HepG2 (cell line): ENCODE data around the gene USP2. TPM values are rescaled to one million over a fixed set of nuclear protein-coding genes. Genes with fewer than 3 reads are reported as not detected.
A peak's percentile ranks its signal among the peaks of the same experiment; 100 is the strongest.

Experiments
- BCL6 ChIP-seq: IDR thresholded peaks from 2 replicates; pipeline ENCODE4 v1.6.1; 2016; ENCODE audit warnings: missing genetic modification reagents, missing compliant biosample characterization
- BHLHE40 ChIP-seq: IDR thresholded peaks from 2 replicates; pipeline ENCODE4 v1.6.1; 2011; ENCODE audit warnings: low read length, improper control_type of control experiment
- EED ChIP-seq: sonication (generic); formaldehyde crosslinking; IDR thresholded peaks from 2 replicates; pipeline ENCODE4 v1.5.0; 2020; ENCODE audit warnings: mild to moderate bottlenecking, missing genetic modification reagents
- ISX ChIP-seq: sonication (generic); formaldehyde crosslinking; conservative IDR thresholded peaks from 2 replicates; pipeline ENCODE4 v1.5.0; 2020; ENCODE audit warnings: missing genetic modification reagents
- MAFG ChIP-seq: sonication (generic); formaldehyde crosslinking; IDR thresholded peaks from 2 replicates; pipeline ENCODE4 v1.5.1; 2020; ENCODE audit warnings: mild to moderate bottlenecking, missing genetic modification reagents
- MATR3 ChIP-seq: sonication (generic); formaldehyde crosslinking; IDR thresholded peaks from 2 replicates; pipeline ENCODE4 v1.4.0; 2020; ENCODE audit warnings: missing genetic modification reagents
- NR2F2 ChIP-seq: IDR thresholded peaks from 2 replicates; pipeline ENCODE4 v1.6.1; 2012; ENCODE audit warnings: low read depth, inconsistent platforms, borderline replicate concordance
- NR3C1 ChIP-seq: sonication (generic); formaldehyde crosslinking; IDR thresholded peaks from 2 replicates; pipeline ENCODE4 v1.4.0; 2020; ENCODE audit warnings: missing genetic modification reagents
- RCOR2 ChIP-seq: IDR thresholded peaks from 2 replicates; pipeline ENCODE4 v1.6.1; 2016; ENCODE audit warnings: missing biosample characterization, missing genetic modification reagents
- RORA ChIP-seq: sonication (generic); formaldehyde crosslinking; IDR thresholded peaks from 2 replicates; pipeline ENCODE4 v1.5.0; 2020; ENCODE audit warnings: mild to moderate bottlenecking, missing genetic modification reagents, moderate library complexity
- SMC3 ChIP-seq: IDR thresholded peaks from 2 replicates; pipeline ENCODE4 v1.6.1; 2011; ENCODE audit warnings: low read length, improper control_type of control experiment
- THAP11 ChIP-seq: IDR thresholded peaks from 2 replicates; pipeline ENCODE4 v1.6.1; 2016; ENCODE audit warnings: missing biosample characterization, missing genetic modification reagents
- XBP1 ChIP-seq: sonication (generic); formaldehyde crosslinking; IDR thresholded peaks from 2 replicates; pipeline ENCODE4 v1.5.0; 2020; ENCODE audit warnings: missing genetic modification reagents
- XRCC5 ChIP-seq: fragments of 200-400 bp; formaldehyde crosslinking; optimal IDR thresholded peaks from 2 replicates; pipeline ENCODE3; 2017; ENCODE audit warnings: mild to moderate bottlenecking, low read length
- ZEB1 ChIP-seq: IDR thresholded peaks from 2 replicates; pipeline ENCODE4 v1.6.1; 2012; ENCODE audit warnings: mild to moderate bottlenecking, low read depth, inconsistent platforms; ENCODE audit not compliant: insufficient replicate concordance
- ZFY ChIP-seq: sonication (generic); formaldehyde crosslinking; IDR thresholded peaks from 2 replicates; pipeline ENCODE4 v1.4.0; 2020; ENCODE audit warnings: missing genetic modification reagents
- ZNF672 ChIP-seq: sonication (generic); formaldehyde crosslinking; IDR thresholded peaks from 2 replicates; pipeline ENCODE4 v1.8.1; 2022; ENCODE audit warnings: missing genetic modification reagents
- ZNF775 ChIP-seq: sonication (generic); formaldehyde crosslinking; IDR thresholded peaks from 2 replicates; pipeline ENCODE4 v1.4.0; 2020; ENCODE audit warnings: missing genetic modification reagents, mild to moderate bottlenecking, moderate library complexity, borderline replicate concordance
- ZNF776 ChIP-seq: sonication (generic); formaldehyde crosslinking; IDR thresholded peaks from 2 replicates; pipeline ENCODE4 v1.4.0; 2020; ENCODE audit warnings: mild to moderate bottlenecking, missing genetic modification reagents
- polyA plus RNA-seq, 8 experiments: library from polyadenylated mRNA; depleted of rRNA in 3 of 8; stranded (reverse) in 7 of 8; unstranded in 1 of 8; fragments of >200 nt; fragmentation: Illumina TruSeq in 4 of 8; extraction: Trizol in 4 of 8; gene quantifications; 2 replicates each; pipeline versions ENCODE4 v1.2.1 to v1.2.3, GENCODE V29; 2011 to 2016; ENCODE audit warnings: low read depth in 4 of 8, missing spikeins in 1 of 8, mixed read lengths in 1 of 8; ENCODE audit not compliant: insufficient read depth in 1 of 8
- total RNA-seq, 5 experiments: library from RNA; depleted of rRNA; stranded (reverse); fragments of >200 nt; fragmentation: Illumina TruSeq; extraction: Trizol; gene quantifications; 2 replicates each; pipeline ENCODE4 v1.2.3, GENCODE V29; 2016; ENCODE audit warnings: low read depth in 1 of 5
- TF ChIP-seq, protein P1 (sequence below): IDR thresholded peaks from 2 replicates; pipeline ENCODE4 v1.6.1; 2016; ENCODE audit warnings: missing compliant biosample characterization, missing genetic modification reagents, borderline replicate concordance
- TF ChIP-seq, protein P2 (sequence below): sonication (generic); formaldehyde crosslinking; IDR thresholded peaks from 2 replicates; pipeline ENCODE4 v1.9.0; 2021; ENCODE audit warnings: missing genetic modification reagents, mild to moderate bottlenecking, borderline replicate concordance
- TF ChIP-seq, protein P3 (sequence below): sonication (generic); formaldehyde crosslinking; IDR thresholded peaks from 2 replicates; pipeline ENCODE4 v1.5.0; 2020; ENCODE audit warnings: missing genetic modification reagents
- TF ChIP-seq, protein P4 (sequence below): sonication (generic); formaldehyde crosslinking; IDR thresholded peaks from 2 replicates; pipeline ENCODE4 v1.5.1; 2020; ENCODE audit warnings: missing genetic modification reagents, mild to moderate bottlenecking, borderline replicate concordance
- TF ChIP-seq, protein P5 (sequence below): sonication (generic); formaldehyde crosslinking; IDR thresholded peaks from 2 replicates; pipeline ENCODE4 v1.5.1; 2020; ENCODE audit warnings: mild to moderate bottlenecking, moderate library complexity, missing genetic modification reagents
- TF ChIP-seq, protein P6 (sequence below): sonication (generic); formaldehyde crosslinking; IDR thresholded peaks from 2 replicates; pipeline ENCODE4 v1.8.1; 2023; ENCODE audit warnings: missing genetic modification reagents, mild to moderate bottlenecking, borderline replicate concordance

USP2 gene
- total and polyA plus RNA-seq, 2 of the 13 experiments (the other 11 are each of a cell fraction or from before 2014, with no cell fraction given) = 2.5 to 6.0 TPM

DNA sequence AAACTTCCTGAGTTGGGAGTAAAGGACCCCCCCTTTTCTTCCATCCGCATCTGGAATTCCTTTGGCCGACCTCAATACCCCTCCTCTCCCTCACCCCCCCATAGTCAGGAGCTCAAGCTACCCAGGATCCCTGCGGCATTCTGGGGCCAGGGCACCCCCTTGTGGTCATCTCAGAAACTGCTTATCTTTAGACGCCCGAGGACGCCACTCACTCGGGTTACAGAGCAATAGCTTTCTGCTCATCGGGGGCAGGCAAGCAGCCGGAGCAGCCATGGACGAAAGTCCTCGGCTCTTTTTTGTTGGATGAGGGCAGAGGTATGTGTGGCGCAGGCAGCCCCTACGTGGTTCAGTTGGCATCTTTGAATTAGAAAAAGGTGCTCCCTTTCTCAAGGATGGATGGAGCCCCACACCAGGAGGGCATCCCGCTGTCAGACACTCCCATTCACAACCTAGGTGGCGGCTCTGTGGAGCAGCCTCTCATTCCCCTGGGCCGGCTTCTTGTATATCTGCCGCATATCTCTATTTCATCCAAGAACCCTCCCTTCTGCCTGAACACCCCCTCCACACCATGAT is 43.1 kb downstream of the USP2 start (continued):
- TF ChIP-seq, protein P1, sequence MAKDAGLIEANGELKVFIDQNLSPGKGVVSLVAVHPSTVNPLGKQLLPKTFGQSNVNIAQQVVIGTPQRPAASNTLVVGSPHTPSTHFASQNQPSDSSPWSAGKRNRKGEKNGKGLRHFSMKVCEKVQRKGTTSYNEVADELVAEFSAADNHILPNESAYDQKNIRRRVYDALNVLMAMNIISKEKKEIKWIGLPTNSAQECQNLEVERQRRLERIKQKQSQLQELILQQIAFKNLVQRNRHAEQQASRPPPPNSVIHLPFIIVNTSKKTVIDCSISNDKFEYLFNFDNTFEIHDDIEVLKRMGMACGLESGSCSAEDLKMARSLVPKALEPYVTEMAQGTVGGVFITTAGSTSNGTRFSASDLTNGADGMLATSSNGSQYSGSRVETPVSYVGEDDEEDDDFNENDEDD (CRISPR knock-in tag) = no peak
- TF ChIP-seq BHLHE40 = no peak
- TF ChIP-seq NR3C1 (CRISPR knock-in tag) = no peak
- TF ChIP-seq, protein P2, sequence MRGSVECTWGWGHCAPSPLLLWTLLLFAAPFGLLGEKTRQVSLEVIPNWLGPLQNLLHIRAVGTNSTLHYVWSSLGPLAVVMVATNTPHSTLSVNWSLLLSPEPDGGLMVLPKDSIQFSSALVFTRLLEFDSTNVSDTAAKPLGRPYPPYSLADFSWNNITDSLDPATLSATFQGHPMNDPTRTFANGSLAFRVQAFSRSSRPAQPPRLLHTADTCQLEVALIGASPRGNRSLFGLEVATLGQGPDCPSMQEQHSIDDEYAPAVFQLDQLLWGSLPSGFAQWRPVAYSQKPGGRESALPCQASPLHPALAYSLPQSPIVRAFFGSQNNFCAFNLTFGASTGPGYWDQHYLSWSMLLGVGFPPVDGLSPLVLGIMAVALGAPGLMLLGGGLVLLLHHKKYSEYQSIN (CRISPR knock-in tag) = no peak
- no peak for TF ChIP-seq RORA (CRISPR knock-in tag)
- TF ChIP-seq, protein P3, sequence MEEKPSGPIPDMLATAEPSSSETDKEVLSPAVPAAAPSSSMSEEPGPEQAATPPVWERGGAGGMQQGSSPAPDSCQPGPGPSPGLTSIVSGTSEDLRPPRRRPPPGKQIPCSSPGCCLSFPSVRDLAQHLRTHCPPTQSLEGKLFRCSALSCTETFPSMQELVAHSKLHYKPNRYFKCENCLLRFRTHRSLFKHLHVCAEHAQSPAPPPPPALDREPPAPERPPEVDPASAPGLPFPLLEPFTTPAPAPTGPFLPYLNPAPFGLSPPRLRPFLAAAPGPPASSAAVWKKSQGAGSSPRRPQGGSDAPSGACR = no peak
- no peak for TF ChIP-seq ZEB1
- no peak for TF ChIP-seq EED
- TF ChIP-seq RCOR2 (CRISPR knock-in tag) = no peak
- TF ChIP-seq THAP11 (CRISPR knock-in tag) = 0 out of 2 replicates have a peak, but pooled peaks have one; percentile 18
- TF ChIP-seq XRCC5 = peak; percentile 85
- no peak for TF ChIP-seq ZNF776 (CRISPR knock-in tag)
- peak; percentile 76 for TF ChIP-seq SMC3
- TF ChIP-seq NR2F2 = no peak
- TF ChIP-seq, protein P4, sequence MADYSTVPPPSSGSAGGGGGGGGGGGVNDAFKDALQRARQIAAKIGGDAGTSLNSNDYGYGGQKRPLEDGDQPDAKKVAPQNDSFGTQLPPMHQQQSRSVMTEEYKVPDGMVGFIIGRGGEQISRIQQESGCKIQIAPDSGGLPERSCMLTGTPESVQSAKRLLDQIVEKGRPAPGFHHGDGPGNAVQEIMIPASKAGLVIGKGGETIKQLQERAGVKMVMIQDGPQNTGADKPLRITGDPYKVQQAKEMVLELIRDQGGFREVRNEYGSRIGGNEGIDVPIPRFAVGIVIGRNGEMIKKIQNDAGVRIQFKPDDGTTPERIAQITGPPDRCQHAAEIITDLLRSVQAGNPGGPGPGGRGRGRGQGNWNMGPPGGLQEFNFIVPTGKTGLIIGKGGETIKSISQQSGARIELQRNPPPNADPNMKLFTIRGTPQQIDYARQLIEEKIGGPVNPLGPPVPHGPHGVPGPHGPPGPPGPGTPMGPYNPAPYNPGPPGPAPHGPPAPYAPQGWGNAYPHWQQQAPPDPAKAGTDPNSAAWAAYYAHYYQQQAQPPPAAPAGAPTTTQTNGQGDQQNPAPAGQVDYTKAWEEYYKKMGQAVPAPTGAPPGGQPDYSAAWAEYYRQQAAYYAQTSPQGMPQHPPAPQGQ (CRISPR knock-in tag) = no peak
- TF ChIP-seq, protein P5, sequence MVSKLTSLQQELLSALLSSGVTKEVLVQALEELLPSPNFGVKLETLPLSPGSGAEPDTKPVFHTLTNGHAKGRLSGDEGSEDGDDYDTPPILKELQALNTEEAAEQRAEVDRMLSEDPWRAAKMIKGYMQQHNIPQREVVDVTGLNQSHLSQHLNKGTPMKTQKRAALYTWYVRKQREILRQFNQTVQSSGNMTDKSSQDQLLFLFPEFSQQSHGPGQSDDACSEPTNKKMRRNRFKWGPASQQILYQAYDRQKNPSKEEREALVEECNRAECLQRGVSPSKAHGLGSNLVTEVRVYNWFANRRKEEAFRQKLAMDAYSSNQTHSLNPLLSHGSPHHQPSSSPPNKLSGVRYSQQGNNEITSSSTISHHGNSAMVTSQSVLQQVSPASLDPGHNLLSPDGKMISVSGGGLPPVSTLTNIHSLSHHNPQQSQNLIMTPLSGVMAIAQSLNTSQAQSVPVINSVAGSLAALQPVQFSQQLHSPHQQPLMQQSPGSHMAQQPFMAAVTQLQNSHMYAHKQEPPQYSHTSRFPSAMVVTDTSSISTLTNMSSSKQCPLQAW (CRISPR knock-in tag) = peak; percentile 29; the same call in 1 of the 2 replicates
- no peak for TF ChIP-seq ZNF775 (CRISPR knock-in tag)
- no peak for TF ChIP-seq ISX (CRISPR knock-in tag)
- TF ChIP-seq BCL6 (CRISPR knock-in tag) = 0 out of 2 replicates have a peak, but pooled peaks have one; percentile 17
- TF ChIP-seq ZFY = no peak
- TF ChIP-seq MAFG (CRISPR knock-in tag) = no peak
- TF ChIP-seq, protein P6, sequence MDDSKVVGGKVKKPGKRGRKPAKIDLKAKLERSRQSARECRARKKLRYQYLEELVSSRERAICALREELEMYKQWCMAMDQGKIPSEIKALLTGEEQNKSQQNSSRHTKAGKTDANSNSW (CRISPR knock-in tag) = no peak
- TF ChIP-seq ZNF672 = no peak
- TF ChIP-seq MATR3 (CRISPR knock-in tag) = no peak
- TF ChIP-seq XBP1 = no peak
